Measurements from ENCODE around the gene TPH2.

TPH2 gene

DNA sequence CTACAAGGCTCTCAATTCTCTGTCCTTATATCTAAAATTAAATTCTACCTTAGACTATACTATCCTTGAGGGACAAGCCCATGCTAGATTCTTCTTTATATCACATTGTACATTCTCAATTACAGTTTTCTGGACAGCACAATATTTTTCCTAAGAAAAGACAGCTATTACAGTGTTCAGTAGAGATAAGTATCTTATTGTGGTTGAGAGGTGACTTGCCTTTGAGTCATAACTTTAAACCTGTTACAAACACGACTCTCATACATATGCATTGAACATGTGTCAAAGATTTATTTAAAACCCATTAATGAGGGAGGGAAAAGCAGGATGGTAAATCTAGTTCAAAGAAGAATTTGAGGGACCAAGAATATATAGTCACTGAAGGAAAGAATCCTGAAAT, 61.1 kb downstream of the TPH2 start:
- peaks cover 8% of the 10 kb centered on the region for H3K27me3 Mint-ChIP-seq
- no peaks in the 10 kb centered on the region for H3K9me3 Mint-ChIP-seq
- no peaks in the 10 kb centered on the region for H3K4me1 Mint-ChIP-seq
- ATAC-seq: no peak
- H3K36me3 Mint-ChIP-seq: no peaks in the 10 kb centered on the region
- H3K27ac Mint-ChIP-seq: no peak overlapping the region
- H3K4me3 Mint-ChIP-seq: no peak overlapping the region

DNA sequence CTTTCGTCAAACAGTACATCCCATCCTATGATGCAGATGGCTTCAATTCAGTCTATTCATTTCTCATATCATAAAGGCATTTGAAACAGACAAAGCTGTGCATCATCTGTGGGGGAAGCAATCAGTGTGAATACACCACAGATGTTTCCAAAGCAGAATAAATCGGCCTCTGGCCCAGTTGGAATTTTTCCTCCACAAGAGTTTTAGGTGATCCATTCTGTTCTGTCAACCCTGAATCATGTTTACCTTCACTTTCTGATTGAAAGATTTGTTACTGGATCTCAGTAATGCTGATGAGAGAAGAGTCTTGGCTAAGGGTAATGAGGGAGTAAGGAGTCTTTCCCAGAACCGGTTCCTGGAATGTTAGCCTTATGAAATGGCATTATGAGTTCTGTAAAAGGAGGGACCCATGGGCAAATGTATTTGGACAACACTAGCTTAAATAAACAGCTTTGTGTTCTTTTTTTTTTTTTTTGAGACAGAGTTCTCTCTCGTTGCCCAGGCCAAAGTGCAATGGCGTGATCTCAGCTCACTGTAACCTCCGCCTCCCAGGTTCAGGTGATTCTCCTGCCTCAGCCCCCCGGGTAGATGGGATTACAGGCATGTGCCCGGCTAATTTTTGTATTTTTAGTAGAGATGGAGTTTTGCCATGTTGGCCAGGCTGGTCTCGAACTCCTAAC, 62.5 kb downstream of the TPH2 start:
- no peaks in the 10 kb centered on the region for H3K4me1 Mint-ChIP-seq
- H3K36me3 Mint-ChIP-seq: no peaks in the 10 kb centered on the region
- H3K9me3 Mint-ChIP-seq: no peaks in the 10 kb centered on the region
- H3K27ac Mint-ChIP-seq: no peak overlapping the region
- ATAC-seq: no peak
- H3K27me3 Mint-ChIP-seq: peaks cover 2% of the 10 kb centered on the region
- no peak overlapping the region for H3K4me3 Mint-ChIP-seq

DNA sequence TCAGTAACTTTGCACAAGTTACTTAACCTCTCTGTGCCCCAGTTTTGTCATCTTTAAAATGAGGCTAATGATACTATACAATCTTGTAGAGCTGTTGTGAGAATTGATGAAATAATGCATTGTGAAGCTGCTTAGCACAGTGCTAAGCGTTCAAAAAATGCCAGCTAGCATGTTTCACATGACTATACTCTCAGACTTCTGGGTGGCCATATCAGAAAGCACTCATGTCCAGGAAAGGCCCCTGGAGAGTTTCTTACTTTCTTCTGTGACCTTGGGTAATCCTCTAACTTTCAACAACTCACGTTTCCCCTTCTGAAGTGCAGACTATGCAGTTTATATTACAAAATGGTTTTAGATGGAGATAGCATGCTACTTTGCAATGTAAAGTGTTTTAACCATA, 68.1 kb downstream of the TPH2 start:
- ATAC-seq: no peak
- H3K27ac Mint-ChIP-seq: no peak overlapping the region
- H3K27me3 Mint-ChIP-seq: no peaks in the 10 kb centered on the region
- H3K4me3 Mint-ChIP-seq: no peak overlapping the region
- no peaks in the 10 kb centered on the region for H3K4me1 Mint-ChIP-seq
- no peaks in the 10 kb centered on the region for H3K9me3 Mint-ChIP-seq
- H3K36me3 Mint-ChIP-seq: no peaks in the 10 kb centered on the region

DNA sequence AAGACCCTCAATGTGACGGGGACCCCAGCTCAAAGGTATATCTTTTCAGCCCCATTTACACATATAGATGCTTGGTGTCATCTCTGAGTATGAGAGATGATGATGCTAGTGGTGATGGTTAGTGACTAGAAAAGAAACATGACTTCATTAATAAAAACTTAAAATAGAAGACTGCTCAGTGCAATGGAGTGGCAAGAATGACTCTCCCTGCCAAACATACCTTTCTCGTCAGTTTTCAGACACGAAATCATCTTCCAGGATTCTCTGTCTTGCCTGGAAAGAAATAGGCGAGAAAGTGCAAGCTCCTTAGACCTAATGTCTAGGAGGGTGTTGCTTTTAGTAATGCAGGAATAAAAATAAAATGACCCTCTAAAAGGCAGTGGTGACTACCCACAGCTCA, 71.7 kb downstream of the TPH2 start:
- Mint-ChIP-seq H3K4me1 (no peaks in the 10 kb centered on the region), H3K27ac (no peak overlapping the region), H3K4me3 (no peak overlapping the region), H3K36me3 (no peaks in the 10 kb centered on the region), H3K27me3 (no peaks in the 10 kb centered on the region), H3K9me3 (no peaks in the 10 kb centered on the region)
- ATAC-seq: no peak

DNA sequence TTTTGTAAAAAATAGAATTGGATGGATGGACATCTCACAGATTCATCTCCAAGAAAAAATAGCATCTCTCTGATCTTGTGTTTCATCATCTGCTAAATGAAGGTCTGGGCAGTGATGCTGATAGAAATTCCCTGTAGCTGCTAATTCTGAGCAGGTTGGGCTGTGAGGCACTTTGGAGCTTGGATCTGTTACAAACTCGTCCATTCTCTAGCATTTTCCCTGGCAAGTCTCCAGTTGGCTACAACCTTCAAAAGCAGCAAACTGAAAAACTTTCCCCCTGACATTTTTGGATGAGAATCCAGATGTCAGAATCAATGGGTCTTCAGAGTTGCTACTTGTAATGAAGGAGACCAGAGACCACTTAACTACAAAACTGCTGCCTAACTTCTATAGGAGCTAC, 72.7 kb downstream of the TPH2 start:
- ATAC-seq: no peak
- Mint-ChIP-seq H3K4me1 (no peaks in the 10 kb centered on the region), H3K9me3 (no peaks in the 10 kb centered on the region), H3K4me3 (no peak overlapping the region), H3K27me3 (no peaks in the 10 kb centered on the region), H3K27ac (no peak overlapping the region), H3K36me3 (no peaks in the 10 kb centered on the region)

DNA sequence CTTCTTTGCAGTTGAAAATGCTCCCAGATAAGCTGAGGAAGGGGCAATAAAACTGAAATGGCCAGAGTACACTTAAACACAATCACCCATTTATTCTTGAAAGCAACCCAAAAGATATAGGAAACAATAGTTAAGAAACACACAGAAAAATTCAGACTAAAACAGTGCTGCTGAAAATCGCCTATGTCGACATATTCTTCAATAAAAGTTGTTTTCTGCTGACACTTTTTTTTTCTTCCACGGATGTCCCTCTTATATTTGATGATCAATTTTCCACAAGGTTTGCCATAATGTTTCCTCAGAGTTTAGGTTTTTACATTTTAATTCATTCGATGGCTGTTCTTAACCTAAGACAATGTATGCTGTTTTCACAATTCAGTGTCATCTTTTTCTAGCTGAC, 74.2 kb downstream of the TPH2 start:
- H3K4me1 Mint-ChIP-seq: no peaks in the 10 kb centered on the region
- no peaks in the 10 kb centered on the region for H3K36me3 Mint-ChIP-seq
- peaks cover under 1% of the 10 kb centered on the region for H3K27me3 Mint-ChIP-seq
- no peak overlapping the region for H3K4me3 Mint-ChIP-seq
- no peaks in the 10 kb centered on the region for H3K9me3 Mint-ChIP-seq
- ATAC-seq: no peak
- H3K27ac Mint-ChIP-seq: no peak overlapping the region

DNA sequence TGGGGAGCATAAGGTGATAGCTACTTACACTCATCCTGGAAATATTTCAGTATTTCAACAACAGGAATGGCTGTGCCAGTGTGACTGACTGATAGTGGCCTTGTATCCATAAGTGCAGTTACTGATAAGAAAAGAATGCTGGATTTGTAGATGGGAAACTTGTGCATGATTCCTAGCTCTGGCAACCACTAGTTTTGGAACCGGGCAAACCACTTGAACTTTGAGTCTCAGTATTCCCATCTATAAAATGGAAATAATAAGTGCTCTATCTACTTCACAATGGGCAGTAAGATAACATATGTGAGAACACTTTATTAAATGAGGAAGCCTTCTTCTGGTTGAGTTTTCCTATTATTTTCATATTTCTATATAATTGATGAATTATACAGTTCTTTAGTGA, 77.2 kb downstream of the TPH2 start:
- H3K9me3 Mint-ChIP-seq: no peaks in the 10 kb centered on the region
- ATAC-seq: no peak
- H3K27ac Mint-ChIP-seq: no peak overlapping the region
- H3K4me3 Mint-ChIP-seq: no peak overlapping the region
- peaks cover 18% of the 10 kb centered on the region for H3K27me3 Mint-ChIP-seq
- no peaks in the 10 kb centered on the region for H3K4me1 Mint-ChIP-seq
- H3K36me3 Mint-ChIP-seq: no peaks in the 10 kb centered on the region

DNA sequence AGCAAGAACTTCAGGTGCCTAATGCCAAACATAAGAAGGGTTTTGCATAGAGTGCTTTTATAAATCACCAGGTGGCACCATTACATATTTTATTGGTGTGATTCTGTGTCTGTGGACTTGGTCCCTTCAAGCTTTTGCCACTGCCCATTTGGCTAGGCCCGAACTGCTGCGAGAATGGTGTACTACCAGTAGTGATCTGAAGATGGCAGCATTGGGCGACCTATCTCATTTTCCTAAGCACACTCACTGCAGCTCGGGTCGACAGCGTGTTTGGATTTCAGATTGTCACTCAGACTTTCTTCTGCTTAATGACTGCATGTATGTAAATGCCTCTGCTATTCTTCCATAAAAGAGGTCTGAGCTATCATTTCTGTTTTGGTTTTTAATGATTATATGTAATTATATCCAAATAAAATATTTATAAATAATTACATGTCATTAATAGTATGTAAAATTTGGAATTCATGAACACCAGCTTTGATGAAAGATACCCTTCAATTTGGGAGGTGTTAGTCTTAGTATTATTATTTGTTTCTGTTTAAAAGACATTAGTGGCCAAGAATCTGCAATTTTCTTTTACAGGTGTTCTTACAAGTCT, 78.5 kb downstream of the TPH2 start:
- Mint-ChIP-seq H3K27me3 (peaks cover 18% of the 10 kb centered on the region), H3K27ac (no peak overlapping the region), H3K4me3 (no peak overlapping the region), H3K9me3 (no peaks in the 10 kb centered on the region), H3K4me1 (no peaks in the 10 kb centered on the region), H3K36me3 (no peaks in the 10 kb centered on the region)
- ATAC-seq: peak; percentile 73

DNA sequence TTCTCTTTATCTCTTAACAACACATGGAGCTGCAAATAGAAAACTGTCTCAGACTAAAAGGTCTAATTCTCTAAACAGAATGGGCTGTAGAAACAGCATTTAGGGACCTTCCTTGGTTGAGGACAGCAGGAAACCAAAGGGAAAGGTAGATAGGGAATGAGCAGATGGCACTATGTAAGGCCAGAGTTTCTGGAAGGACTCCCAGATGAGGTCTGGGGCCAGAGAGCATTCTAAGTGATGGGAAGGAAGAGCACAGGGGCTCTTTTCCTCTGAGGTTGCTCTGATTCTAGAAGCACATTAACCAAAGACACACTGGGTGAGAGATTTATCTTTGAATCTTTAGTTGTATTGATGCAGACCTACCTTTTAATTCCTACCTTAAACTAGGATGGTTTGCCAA, 79.4 kb downstream of the TPH2 start:
- Mint-ChIP-seq H3K4me1 (no peaks in the 10 kb centered on the region), H3K36me3 (no peaks in the 10 kb centered on the region), H3K27me3 (peaks cover 18% of the 10 kb centered on the region), H3K4me3 (no peak overlapping the region), H3K27ac (no peak overlapping the region), H3K9me3 (no peaks in the 10 kb centered on the region)
- no peak for ATAC-seq

DNA sequence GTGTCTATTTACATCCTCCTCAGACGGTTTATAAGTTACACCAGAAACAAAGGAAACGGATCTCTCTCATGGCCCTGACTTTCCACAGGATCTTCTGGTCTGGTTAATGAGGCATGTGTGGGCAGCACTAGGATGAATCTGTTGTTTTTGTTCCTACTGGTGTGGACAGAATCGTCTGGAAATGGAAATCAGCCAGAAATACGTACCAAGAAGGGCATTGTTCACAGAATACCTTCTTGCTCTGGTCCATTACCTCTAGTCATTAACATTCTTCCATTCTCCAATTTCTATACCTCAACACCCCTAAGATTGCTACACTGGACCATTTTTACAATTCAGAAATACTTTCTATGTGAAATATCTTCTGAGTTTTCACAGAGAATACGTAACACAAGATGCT, 86.0 kb downstream of the TPH2 start:
- H3K4me3 Mint-ChIP-seq: no peak overlapping the region
- ATAC-seq: no peak
- no peaks in the 10 kb centered on the region for H3K36me3 Mint-ChIP-seq
- no peaks in the 10 kb centered on the region for H3K27me3 Mint-ChIP-seq
- no peaks in the 10 kb centered on the region for H3K9me3 Mint-ChIP-seq
- H3K4me1 Mint-ChIP-seq: no peaks in the 10 kb centered on the region
- H3K27ac Mint-ChIP-seq: no peak overlapping the region

DNA sequence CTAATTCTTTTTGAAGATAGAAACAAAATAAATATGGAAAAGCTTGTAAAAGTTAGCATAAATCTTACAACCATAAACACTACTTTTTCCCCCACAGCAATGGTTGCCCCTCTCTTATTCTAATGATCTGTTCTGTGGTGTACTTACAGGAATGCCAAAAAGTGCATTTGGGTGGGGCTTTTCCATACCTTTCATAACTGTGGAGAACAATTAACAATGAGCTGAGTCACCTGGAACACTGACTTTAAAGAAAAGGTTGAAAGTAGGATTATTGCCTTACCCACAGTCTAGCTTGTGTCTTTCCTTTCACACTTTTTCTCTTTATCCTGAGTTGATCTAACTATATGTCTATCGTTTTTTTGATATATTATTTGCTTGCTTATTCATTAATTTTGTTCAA, 86.9 kb downstream of the TPH2 start:
- Mint-ChIP-seq H3K4me3 (no peak overlapping the region), H3K4me1 (no peaks in the 10 kb centered on the region), H3K9me3 (no peaks in the 10 kb centered on the region), H3K36me3 (no peaks in the 10 kb centered on the region), H3K27me3 (no peaks in the 10 kb centered on the region), H3K27ac (no peak overlapping the region)
- no peak for ATAC-seq

DNA sequence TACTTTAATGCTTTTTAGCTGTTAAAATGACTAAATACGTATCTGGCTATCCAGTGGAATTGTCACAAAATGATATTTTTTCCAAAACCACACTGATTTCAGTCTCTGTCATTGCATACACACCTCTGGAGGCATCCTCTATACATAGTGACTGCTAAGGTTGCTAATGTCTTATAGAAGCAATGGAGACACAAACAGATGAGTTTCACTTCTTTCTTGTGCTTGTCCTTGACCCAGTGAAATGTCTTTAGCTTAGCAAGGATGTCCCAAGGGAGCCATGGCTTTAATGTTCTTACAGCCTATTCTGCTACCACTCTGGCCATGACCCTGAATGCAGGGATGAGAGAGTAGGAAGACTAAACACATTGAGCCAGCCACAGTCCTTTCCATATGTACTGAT, 90.3 kb downstream of the TPH2 start:
- Mint-ChIP-seq H3K9me3 (no peaks in the 10 kb centered on the region), H3K4me1 (no peaks in the 10 kb centered on the region), H3K27me3 (no peaks in the 10 kb centered on the region), H3K4me3 (no peak overlapping the region), H3K36me3 (no peaks in the 10 kb centered on the region), H3K27ac (no peak overlapping the region)
- no peak for ATAC-seq

DNA sequence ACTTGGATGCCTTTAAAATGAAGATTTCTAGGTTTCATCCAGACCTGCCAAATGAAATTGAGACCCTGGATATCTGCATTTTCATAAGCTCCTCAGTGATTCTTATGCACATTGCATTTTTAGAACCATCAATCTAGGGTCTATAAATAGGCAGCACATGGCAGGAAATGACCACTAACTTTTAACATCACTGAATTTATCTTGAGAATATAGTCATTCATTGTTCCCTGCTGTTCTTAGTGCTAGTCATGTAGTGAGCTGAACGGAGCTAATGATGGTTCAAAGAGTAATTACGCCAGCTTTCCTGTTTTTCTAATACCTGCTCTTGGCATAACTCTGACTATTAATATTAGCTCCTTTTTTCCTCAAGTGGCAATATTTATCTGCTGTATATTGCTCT, 91.6 kb downstream of the TPH2 start:
- no peak overlapping the region for H3K4me3 Mint-ChIP-seq
- H3K36me3 Mint-ChIP-seq: no peaks in the 10 kb centered on the region
- H3K27ac Mint-ChIP-seq: no peak overlapping the region
- peaks cover 4% of the 10 kb centered on the region for H3K27me3 Mint-ChIP-seq
- H3K4me1 Mint-ChIP-seq: no peaks in the 10 kb centered on the region
- no peaks in the 10 kb centered on the region for H3K9me3 Mint-ChIP-seq
- no peak for ATAC-seq

DNA sequence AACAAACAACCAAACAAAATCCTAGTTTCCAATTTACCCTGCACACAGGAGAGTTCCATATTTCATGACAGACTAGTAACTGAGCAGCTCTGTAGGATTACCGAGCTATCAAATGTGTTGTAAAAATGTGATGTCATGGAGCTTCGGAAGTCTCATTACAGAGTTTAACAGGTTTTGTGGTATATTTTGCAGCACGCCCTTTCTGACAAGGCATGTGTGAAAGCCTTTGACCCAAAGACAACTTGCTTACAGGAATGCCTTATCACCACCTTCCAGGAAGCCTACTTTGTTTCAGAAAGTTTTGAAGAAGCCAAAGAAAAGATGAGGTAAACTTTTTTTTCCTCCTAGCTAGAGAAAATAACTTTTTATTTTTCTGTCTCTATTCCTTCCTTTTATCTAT, 92.4 kb downstream of the TPH2 start:
- H3K4me3 Mint-ChIP-seq: no peak overlapping the region
- no peak for ATAC-seq
- peaks cover 10% of the 10 kb centered on the region for H3K27me3 Mint-ChIP-seq
- no peaks in the 10 kb centered on the region for H3K4me1 Mint-ChIP-seq
- no peak overlapping the region for H3K27ac Mint-ChIP-seq
- H3K9me3 Mint-ChIP-seq: no peaks in the 10 kb centered on the region
- H3K36me3 Mint-ChIP-seq: no peaks in the 10 kb centered on the region

DNA sequence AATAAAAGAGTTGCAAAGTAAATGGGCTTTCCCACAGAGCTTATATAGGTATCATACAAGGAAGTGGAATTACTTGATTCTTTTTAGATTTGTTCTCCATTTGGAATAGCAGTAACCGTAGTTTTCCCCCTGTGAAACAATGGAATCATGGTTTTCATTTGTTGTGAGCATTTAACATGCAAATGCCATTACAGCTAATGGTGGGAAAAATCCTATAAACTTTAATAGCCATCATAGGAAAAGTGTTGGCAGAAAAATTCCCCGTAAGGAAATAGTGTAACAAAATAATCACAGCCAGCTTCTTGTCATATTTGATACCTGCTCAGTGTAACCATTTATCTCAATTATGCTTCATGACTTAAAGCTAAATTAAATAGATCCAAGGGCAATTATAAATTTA, 95.3 kb downstream of the TPH2 start:
- ATAC-seq: no peak
- no peaks in the 10 kb centered on the region for H3K4me1 Mint-ChIP-seq

DNA sequence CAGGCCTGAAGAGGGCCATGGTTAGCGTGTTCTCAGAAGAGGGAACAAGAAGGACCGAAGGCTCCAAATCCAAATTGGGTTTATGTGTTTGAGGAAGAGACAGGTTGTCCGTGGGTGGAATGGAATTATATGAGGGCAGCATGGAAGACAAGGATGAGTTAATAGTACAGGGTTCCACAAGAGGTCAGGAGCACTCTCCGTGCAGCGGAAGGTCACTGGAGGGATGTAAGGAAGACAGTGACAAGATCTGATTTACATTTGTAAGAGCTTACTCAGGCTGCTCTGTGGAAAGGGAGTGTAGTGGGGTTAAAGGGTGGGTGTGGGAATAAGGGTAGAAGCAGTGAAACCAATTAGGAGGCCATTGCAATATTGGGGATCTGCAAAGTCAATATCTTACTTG, 97.0 kb downstream of the TPH2 start:
- Mint-ChIP-seq H3K4me1 (no peaks in the 10 kb centered on the region), H3K36me3 (no peaks in the 10 kb centered on the region), H3K27me3 (peaks cover 10% of the 10 kb centered on the region), H3K4me3 (no peak overlapping the region), H3K9me3 (peaks cover 6% of the 10 kb centered on the region), H3K27ac (no peak overlapping the region)
- ATAC-seq: peak; percentile 10

More for the DNA sequence above, 95.3 kb downstream of the TPH2 start:
- Mint-ChIP-seq H3K9me3 (no peaks in the 10 kb centered on the region), H3K4me3 (no peak overlapping the region), H3K36me3 (no peaks in the 10 kb centered on the region), H3K27ac (no peak overlapping the region), H3K27me3 (peaks cover 10% of the 10 kb centered on the region)
